HG03342 (cell line): ENCODE data around the gene PIP5K1B.

Experiments used
- ATAC-seq: cut with Tn5 transposase; IDR thresholded peaks from one replicate; pipeline ENCODE4 v1.9.1; 2021; ENCODE audit warnings: mild to moderate bottlenecking, moderate library complexity; ENCODE audit not compliant: unreplicated experiment

Gene PIP5K1B

DNA sequence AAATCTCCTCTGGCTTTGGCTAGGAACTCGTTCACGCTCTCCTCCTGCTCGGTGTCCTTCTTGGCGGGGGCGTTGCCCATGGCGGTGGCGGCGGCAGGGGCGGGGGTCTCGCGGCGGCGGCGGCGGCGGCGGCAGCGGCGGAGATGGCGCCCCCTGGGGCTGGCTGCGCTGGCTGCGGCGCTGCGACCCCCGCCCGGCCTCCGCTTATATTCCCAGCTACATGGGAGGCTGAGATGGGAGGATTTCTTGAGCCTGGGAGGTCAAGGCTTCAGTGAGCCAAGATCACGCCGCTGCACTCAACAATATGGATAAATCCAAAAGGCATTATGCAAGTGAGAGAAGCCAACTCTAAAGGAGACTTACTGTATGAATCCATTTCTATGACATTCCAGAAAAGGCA, 309.0 kb downstream of the PIP5K1B start, which contains the start of gene PRKACG:
TSS of gene PRKACG (minus strand) at position 101 of the 400 bp plus-strand sequence. CDS start at position 80, 21 bp downstream.
- no peak for ATAC-seq

DNA sequence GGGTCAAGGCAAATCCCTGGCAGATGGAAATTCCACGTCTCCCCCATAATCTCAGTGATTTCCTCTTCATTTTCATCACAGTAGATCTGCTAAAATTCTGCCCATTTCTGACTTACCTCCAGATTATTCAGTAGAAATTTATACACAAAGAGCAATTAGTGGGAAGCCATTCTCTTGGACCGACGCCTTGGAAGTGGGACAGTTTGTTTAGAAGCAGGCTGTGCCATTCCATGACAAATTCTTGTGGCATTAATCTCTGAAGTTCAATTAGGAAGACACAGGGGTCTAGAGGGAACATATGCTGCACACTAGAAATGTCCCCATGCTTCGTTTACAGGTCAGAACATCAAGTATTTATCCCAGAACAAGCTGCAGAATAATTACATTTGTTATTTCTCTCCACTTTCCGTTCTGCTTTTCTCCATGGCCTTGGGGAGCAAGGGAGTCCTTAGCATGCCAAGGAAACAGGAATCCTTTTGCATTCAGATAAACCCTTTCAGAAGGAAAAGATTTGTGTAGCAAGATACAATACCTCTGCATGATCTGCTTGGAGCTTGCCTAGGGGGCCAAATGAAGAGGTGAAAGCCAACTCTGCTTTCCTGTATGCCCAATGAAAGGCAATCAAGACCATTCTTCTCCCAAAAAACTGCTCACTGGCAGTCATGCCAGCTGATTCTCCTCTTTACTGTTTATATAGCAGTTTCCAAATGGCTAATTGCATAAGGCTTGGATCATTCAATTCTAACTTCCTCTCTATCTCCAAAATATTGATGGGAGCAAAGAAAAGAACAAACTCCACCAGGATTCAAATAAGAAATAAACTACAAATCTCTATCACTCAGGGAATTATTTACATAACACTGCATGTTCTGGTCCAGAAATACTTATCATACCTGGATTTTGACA, 311.4 kb downstream of the PIP5K1B start:
- no peak for ATAC-seq

DNA sequence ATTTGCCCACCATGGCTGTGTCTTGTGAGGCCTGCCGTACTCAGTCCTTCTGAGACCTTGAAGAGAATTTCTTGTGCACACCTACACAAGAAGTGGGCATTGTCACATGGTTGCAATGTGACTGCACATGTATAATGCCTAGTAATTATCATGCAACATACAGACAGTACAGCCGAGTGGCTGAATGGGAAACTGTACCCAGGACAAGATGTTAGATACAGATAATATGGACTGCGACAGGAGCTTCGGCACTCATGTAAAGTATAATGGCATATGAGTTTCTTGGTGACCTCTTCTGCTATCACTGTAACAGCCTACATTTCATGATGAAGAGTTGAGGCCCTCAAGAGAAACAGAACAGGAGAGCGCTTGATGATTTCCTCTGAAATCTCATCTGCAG, 313.7 kb downstream of the PIP5K1B start:
- ATAC-seq, result no peak

DNA sequence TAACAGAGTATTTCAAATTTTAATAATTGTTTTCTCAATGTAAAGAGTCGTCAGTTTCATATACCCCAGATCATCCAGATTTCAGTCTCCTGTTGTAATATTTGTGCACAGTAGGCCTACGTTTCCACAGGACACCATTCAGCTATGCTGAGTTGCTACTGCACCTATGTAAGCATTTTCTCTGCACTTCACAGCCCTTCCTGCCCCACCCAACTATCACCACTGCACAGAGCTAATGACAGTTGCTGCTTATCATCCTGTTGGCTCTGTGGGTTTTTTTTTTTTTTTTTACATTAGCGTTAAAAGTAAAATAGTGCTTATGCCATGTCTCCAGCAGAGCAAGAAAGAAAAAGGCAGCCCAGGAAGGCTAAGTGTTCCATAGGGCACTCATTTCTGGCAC, 314.8 kb downstream of the PIP5K1B start:
- ATAC-seq, result no peak

DNA sequence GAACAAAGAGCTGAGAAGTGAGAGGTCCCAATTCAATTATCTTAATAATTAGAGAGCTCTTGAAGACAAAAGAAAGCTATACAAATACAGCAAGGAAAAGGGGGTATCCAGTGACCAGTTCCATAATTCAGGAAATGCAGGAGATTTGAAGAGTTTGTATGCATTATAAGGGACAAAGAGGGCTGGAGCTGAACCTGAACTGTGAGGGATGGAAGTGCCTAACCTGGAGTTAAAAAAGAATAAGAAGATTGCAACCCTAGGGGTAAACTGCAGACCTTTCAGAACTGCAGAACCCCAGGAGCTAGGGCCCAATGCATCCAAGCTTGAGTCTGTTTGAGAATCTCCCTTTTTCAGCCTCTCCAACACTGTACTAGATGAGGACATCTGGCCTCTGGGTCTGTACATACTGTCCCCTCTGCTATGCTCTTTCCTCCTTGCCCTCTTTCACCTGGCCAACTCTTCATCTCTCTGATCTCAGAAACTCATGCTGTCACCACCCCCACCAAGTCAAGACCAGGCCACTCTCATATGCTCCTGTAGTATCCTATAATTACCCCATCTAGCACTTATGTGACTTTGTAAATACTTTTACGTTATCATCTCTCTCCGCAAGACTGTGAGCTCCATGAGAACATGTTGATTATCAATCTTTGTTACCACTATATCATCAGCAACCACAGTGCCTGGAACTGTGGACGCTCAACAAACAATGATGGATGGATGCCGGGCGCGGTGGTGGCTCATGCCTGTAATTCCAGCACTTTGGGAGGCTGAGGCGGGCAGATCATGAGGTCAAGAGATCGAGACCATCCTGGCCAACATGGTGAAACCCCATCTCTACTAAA, 315.5 kb downstream of the PIP5K1B start:
- no peak for ATAC-seq

DNA sequence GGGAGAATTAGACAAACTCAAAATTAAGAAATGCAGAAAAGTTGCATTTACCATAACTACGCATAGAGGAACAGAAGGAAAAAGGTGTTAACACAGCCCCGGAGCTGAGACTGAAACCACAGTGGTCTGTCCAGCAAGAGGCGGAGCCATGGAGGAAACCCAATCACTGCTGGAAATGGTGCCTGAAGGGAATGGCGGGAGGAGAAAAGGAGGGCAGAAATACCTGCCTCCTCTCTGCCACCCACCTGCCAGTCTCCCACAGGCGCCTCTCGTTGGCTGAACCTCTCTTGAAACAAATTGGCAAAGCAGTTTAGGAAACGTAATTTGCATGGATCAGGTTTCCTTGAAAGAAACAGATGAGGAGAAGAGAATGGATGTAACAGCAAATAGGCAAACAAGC, 318.6 kb downstream of the PIP5K1B start:
- ATAC-seq, result no peak

DNA sequence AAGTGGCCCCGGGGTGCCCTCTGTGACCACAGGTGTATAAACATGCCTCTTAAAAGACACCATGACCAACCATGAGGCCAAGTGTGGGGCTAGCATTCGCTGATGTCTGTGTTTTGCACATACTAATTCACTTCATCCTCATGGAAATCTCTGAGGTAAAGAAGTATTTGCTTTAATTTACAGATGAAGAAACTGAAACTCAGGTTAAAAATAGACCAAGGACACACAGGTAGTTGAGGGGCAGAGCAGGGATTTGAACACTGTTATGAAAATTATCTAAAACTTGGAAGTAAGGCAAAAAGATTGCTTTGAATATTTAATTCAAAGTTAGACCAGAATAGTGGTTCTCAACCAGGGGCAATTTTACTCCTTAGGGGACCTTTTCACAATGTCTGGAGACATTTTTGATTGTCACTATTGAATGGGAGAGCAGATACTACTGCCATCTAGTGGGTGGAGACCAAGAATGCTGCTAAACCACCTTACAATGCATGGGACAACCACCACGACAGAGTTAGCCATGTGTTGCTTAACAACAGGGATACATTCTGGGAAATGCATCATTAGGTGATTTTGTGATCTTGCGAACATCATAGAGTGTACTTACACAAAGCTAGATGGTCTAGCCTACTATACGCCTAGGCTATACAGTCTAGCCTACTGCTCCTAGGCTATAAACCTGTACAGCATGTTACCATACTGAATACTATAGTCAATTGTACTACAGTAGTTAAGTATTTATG, 322.5 kb downstream of the PIP5K1B start:
- peak; percentile 72 for ATAC-seq

DNA sequence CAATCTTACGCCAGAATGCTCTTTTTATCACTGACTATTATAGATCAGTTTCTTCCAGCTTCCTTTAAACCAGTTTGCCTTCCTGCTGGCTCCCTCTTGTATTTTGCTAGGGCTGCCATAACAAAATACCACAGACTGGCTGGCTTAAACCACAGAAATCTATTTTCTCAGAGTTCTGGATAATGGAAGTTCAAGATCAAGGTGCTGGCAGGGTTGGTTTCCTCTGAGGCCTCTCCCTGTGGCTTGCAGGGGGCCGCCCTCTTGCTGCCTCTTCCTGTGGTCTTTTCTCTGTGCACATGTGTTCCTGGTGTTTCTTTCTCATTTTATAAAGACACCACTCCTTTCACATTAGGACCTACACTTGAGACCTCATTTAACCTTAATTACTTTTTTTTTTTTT, 323.7 kb downstream of the PIP5K1B start:
- ATAC-seq, result no peak

DNA sequence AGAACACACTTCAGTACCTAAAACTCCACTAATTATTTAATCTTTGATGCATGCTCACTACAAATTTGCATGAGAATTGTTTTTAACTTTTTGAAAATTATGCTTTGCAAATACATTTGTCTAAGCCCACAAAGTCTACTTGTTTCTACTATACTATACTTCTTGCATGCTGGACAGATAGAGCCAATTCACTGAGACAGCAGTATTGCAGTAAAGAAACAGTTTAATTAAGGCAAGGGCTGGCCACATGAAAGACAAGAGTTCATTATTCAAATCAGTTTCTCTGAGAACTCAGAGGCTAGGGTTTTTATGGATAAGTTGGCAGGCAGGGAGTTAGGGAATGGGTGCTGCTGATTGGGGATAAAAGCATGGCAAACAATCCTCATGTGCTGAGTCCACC, 324.5 kb downstream of the PIP5K1B start:
- ATAC-seq, result no peak

DNA sequence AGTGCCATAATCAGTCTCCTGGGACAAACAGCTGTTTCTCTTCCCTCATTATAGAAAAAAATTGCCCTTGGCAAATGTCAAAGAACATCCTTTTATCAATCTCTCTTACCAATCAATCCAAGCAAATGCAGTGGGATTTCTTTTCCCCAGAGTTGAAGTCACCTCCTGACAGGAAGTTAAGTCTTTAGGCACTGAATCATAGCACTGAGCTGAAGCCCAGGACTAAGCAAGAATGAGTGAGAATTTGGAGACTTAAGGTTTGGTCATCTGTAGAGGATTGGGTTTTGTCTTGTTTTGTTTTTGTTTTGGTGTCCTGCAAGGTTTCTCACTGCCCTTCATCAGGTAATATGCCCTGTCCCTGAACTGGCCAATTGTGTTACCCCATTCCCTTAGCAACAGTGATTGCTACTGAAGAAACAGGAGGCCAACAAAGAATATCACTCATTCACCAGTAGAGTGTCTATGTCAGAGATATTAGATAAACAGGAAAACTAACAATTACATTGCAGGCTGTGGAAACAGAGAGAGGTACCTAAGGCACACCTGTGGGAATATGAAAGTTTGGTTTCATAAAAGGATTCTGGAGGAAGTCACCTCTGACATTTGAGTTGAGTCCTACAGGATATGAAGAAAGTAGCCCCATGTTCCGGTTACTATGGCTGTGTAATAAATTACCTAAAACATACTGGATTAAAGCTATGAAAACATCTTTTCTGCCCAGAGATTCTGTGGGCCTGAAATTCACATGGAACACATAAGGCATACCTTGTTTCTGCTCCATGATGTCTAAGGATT, 326.0 kb downstream of the PIP5K1B start:
- no peak for ATAC-seq

DNA sequence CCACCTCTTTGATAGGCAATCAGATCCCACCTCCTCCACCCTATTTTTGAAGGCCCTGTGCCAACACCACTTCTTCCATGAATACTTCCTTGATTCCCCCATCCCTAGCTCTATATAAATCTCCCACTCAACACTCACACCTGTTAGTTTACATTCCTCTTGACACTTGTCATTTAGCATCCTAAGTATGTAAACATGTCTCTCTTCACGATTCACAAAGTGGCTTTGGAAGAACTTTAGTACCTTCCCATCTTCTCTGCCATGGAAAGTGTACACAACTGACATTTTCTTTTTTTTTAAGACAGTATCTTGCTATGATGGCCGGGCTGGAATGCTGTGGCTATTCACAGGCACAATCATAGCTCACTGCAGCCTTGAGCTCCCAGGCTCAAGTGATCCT, 329.0 kb downstream of the PIP5K1B start:
- ATAC-seq, result no peak

DNA sequence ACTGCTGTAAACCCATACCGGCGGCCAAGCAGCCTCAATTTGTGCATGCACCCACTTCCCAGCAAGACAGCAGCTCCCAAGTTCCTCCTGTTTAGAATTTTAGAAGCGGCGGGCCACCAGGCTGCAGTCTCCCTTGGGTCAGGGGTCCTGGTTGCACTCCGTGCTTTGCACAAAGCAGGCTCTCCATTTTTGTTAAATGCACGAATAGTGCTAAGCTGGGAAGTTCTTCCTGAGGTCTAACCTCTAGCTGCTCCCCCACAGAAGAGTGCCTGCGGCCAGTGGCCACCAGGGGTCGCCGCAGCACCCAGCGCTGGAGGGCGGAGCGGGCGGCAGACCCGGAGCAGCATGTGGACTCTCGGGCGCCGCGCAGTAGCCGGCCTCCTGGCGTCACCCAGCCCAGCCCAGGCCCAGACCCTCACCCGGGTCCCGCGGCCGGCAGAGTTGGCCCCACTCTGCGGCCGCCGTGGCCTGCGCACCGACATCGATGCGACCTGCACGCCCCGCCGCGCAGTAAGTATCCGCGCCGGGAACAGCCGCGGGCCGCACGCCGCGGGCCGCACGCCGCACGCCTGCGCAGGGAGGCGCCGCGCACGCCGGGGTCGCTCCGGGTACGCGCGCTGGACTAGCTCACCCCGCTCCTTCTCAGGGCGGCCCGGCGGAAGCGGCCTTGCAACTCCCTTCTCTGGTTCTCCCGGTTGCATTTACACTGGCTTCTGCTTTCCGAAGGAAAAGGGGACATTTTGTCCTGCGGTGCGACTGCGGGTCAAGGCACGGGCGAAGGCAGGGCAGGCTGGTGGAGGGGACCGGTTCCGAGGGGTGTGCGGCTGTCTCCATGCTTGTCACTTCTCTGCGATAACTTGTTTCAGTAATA, 330.6 kb downstream of the PIP5K1B start, which contains the start of gene FXN:
TSS of gene FXN (plus strand) at position 315 of the 871 bp plus-strand sequence. CDS start at position 346, 31 bp downstream.
- peak; percentile 93 for ATAC-seq

DNA sequence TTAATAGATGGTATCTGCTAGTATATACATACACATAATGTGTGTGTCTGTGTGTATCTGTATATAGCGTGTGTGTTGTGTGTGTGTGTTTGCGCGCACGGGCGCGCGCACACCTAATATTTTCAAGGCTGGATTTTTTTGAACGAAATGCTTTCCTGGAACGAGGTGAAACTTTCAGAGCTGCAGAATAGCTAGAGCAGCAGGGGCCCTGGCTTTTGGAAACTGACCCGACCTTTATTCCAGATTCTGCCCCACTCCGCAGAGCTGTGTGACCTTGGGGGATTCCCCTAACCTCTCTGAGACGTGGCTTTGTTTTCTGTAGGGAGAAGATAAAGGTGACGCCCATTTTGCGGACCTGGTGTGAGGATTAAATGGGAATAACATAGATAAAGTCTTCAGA, 331.3 kb downstream of the PIP5K1B start:
- ATAC-seq, result no peak

DNA sequence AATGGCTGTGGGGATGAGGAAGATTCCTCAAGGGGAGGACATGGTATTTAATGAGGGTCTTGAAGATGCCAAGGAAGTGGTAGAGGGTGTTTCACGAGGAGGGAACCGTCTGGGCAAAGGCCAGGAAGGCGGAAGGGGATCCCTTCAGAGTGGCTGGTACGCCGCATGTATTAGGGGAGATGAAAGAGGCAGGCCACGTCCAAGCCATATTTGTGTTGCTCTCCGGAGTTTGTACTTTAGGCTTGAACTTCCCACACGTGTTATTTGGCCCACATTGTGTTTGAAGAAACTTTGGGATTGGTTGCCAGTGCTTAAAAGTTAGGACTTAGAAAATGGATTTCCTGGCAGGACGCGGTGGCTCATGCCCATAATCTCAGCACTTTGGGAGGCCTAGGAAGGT, 331.8 kb downstream of the PIP5K1B start:
- no peak for ATAC-seq

DNA sequence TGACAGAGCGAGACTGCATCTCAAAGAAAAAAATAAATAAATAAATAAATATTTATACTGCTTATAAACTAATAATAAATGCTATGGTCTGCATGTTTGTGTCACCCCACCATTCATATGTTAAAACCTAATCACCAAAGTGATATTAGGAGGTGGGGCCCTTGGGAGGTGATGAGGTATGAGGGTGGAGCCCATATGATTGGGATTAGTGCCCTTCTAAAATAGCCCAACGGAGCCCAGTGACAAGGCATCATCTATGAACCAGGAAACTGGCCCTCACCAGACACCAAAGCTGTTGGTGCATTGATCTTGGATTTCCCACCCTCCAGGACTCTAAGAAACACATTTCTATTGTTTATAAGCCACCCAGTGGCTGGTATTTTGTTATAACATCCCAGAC, 335.6 kb downstream of the PIP5K1B start:
- no peak for ATAC-seq

DNA sequence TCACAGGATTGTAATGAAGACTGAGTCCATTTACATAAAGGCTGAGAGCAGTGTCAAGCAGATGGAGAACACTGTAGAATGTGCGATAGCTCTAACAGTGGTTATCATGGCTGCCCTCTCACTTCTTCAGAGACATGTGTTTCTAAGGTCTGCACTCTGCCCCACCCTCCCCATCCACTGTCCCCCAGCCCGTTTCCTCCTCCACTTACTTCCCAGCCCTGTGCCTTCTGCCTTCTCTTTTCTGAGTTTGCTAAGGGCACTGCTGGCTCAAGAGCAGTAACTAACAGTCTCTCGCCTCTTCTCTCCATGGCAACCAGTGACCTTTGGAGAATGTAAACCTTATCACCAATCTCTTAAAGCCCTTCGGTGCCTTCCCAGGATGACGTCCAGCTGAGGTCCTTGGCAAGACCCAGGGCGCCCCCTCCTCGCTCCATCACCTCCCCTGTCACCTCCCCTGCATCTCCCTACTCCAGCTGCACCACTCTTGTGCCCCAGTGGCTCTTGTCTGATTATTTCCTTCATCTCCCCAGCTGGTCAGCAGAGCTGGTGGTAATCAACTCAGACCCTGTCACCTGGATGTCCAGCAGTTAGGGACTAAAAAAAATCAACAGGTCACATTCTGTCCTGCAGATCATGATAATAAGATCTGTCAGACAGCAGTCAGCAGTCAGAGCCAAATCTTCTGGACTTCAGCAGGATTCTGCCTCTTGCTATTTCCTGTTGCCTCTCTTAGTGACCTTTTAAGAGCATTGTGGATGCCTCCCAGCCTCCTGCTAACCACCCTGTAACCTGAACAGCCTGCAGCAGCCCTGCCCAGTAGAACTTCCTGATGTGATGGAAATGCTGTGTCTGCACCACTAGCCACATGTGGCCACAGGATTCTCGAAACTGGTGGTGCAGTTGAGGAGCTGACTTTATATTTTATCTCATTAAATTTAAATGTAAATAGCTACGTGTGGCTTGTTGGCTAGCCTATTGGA, 339.5 kb downstream of the PIP5K1B start:
- no peak for ATAC-seq

DNA sequence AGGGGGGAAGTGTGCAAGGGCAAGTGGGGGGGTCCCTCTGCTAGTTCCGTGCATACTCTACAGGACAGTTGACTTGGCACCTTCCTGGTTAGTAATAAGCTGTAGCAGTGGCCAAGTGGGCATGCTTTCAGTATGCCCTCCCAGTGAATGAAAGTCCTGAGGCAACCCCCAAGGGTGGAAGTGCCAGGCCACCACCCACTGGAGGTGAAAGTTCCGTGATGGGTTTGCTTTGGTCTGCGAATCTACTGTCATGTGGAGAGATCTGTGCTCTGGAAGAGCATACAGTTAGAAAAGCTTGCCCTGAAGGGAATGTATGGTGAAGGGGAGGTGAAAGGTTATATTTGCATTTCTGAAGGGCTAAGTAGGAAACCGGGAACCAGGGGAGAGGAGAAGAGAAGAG, 340.8 kb downstream of the PIP5K1B start:
- ATAC-seq, result no peak

DNA sequence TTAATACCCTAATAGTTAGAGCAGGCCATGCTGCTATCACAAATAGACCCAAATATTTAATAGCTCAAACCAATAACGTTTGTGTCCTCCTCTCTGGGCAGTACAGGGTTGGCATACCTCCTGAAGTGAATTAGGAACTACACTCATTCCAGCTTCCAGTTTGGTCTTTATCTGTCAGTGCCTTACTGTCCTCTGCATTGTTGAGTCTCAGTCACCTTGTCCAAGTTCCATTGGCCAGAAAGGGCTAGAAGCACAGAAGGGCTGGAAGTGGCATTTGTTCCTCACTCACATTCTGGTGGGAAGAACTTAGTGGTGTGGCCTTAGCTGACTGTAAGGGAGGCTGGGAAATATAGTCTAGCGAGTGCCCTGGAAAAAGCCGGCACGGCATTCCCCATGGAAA, 341.7 kb downstream of the PIP5K1B start:
- no peak for ATAC-seq
